IPS DF 4.7 (cell line): ENCODE measurements around the gene EPSTI1.
"Not testable (repeated sequence)": the region's sequence is repeated elsewhere in the genome, so short reads cannot be mapped to it uniquely, and the experiment has no call there.

Experiments used
- DNase-seq: peaks from one replicate; pipeline ENCODE4 v3.0.0-alpha.2; 2013; ENCODE audit warnings: low spot score; ENCODE audit errors: extremely low read depth

EPSTI1 gene

GRCh38 chr13:42991898-42992763 is at the start of gene EPSTI1:
Gene EPSTI1, minus strand, starts transcription at chr13:42992241. Its CDS starts 76 bp downstream, at chr13:42992165.
- no peak for DNase-seq

GRCh38 chr13:43041369-43041921 is 49.4 kb upstream of the EPSTI1 start:
- no peak for DNase-seq

- DNase-seq = not testable (repeated sequence)
Measured at GRCh38 chr13:43040581-43041368, 48.7 kb upstream of the EPSTI1 start.

- DNase-seq = no peak
Measured at GRCh38 chr13:43039966-43040365, 47.9 kb upstream of the EPSTI1 start.

- no peak for DNase-seq
Measured at GRCh38 chr13:43036351-43037250, 44.6 kb upstream of the EPSTI1 start.

- no peak for DNase-seq
Measured at GRCh38 chr13:43033038-43033437, 41.0 kb upstream of the EPSTI1 start.

GRCh38 chr13:43031881-43032280 is 39.8 kb upstream of the EPSTI1 start:
- no peak for DNase-seq

- no peak for DNase-seq
Measured at GRCh38 chr13:43030548-43030947, 38.5 kb upstream of the EPSTI1 start.

- no peak for DNase-seq
Measured at GRCh38 chr13:43026262-43026661, 34.2 kb upstream of the EPSTI1 start.

GRCh38 chr13:43023289-43023963 is 31.4 kb upstream of the EPSTI1 start, which contains the start of gene DNAJC15:
Gene DNAJC15, plus strand, starts transcription at chr13:43023586. Its CDS starts 41 bp downstream, at chr13:43023627.
- peak; percentile 38 for DNase-seq

GRCh38 chr13:43022934-43023288 is 30.9 kb upstream of the EPSTI1 start:
- no peak for DNase-seq

GRCh38 chr13:43021926-43022670 is 30.1 kb upstream of the EPSTI1 start:
- DNase-seq = no peak

GRCh38 chr13:43020794-43021193 is 28.8 kb upstream of the EPSTI1 start:
- no peak for DNase-seq

- DNase-seq = no peak
Measured at GRCh38 chr13:43019811-43020210, 27.8 kb upstream of the EPSTI1 start.

GRCh38 chr13:43016226-43016625 is 24.2 kb upstream of the EPSTI1 start:
- DNase-seq = no peak

GRCh38 chr13:43014162-43014561 is 22.1 kb upstream of the EPSTI1 start:
- no peak for DNase-seq

GRCh38 chr13:43009506-43009905 is 17.5 kb upstream of the EPSTI1 start:
- DNase-seq = no peak

GRCh38 chr13:43008596-43008995 is 16.6 kb upstream of the EPSTI1 start:
- DNase-seq = no peak

GRCh38 chr13:43006893-43007631 is 15.0 kb upstream of the EPSTI1 start:
- DNase-seq = no peak
